ENCODE results near the gene C5orf24. TPM values are rescaled to one million over a fixed set of nuclear protein-coding genes. Genes with fewer than 3 reads are reported as not detected.

The C5orf24 gene
- total RNA-seq (73.4 TPM), polyA plus RNA-seq (34.1 TPM)

GRCh38 chr5:134845852-134846640, at the start of gene C5orf24:
Gene C5orf24, plus strand, starts transcription at chr5:134845968. Its CDS starts 8,933 bp downstream, at chr5:134854901.
- Histone ChIP-seq H3K36me3 (ENCODE audit: insufficient read depth) (peaks cover 1% of the 10 kb centered on the region), H3K27ac (ENCODE audit: low read depth) (peak within 1 kb of the TSS; percentile 79), H3K4me3 (ENCODE audit: low read depth, low read length) (peak within 1 kb of the TSS; percentile 66), H3K4me1 (ENCODE audit: insufficient read depth) (peaks cover 1% of the 10 kb centered on the region)
- peak; percentile 81 for DNase-seq (ENCODE audit: extremely low spot score)
- WGBS = under 1% methylated on average over 84 of the region's 84 CpGs

- no peak for DNase-seq (ENCODE audit: extremely low spot score)
- WGBS = 90% methylated on average over 5 of the region's 5 CpGs
- no peak overlapping the region for H3K27ac ChIP-seq (ENCODE audit: low read depth)
- H3K4me1 ChIP-seq (ENCODE audit: insufficient read depth) = no peaks in the 10 kb centered on the region
- peaks cover 10% of the 10 kb centered on the region for H3K36me3 ChIP-seq (ENCODE audit: insufficient read depth)
- H3K4me3 ChIP-seq (ENCODE audit: low read depth, low read length) = no peak overlapping the region
Measured at GRCh38 chr5:134798468-134798867, 47.3 kb upstream of the C5orf24 start.

GRCh38 chr5:134803821-134804220, 41.9 kb upstream of the C5orf24 start:
- 92% methylated on average over 4 of the region's 4 CpGs for WGBS
- no peak overlapping the region for H3K27ac ChIP-seq (ENCODE audit: low read depth)
- no peak overlapping the region for H3K4me3 ChIP-seq (ENCODE audit: low read depth, low read length)
- no peaks in the 10 kb centered on the region for H3K36me3 ChIP-seq (ENCODE audit: insufficient read depth)
- H3K4me1 ChIP-seq (ENCODE audit: insufficient read depth) = no peaks in the 10 kb centered on the region
- DNase-seq (ENCODE audit: extremely low spot score) = no peak

DNA sequence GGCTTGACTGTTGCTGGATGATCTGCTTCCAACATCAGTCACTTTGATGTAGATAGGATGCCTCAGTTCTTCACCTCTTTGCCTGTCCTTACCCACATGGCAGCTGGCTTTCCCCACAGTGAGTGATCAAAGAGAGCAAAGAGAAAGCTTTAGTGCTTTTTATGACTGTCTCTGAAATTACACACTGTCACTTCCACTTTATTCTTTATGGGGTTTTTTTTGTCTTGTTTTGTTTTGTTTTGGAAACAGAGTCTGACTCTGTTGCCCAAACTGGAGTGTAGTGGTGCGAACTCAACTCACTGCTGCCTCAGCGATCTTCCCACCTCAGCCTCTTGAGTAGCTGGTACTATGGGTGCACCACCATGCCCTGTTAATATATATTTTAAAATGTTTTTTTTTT, 32.4 kb upstream of the C5orf24 start:
- Histone ChIP-seq H3K4me3 (ENCODE audit: low read depth, low read length) (no peak overlapping the region), H3K27ac (ENCODE audit: low read depth) (no peak overlapping the region), H3K36me3 (ENCODE audit: insufficient read depth) (peaks cover 6% of the 10 kb centered on the region), H3K4me1 (ENCODE audit: insufficient read depth) (no peaks in the 10 kb centered on the region)
- WGBS = 92% methylated on average over 2 of the region's 2 CpGs
- DNase-seq (ENCODE audit: extremely low spot score) = no peak

DNA sequence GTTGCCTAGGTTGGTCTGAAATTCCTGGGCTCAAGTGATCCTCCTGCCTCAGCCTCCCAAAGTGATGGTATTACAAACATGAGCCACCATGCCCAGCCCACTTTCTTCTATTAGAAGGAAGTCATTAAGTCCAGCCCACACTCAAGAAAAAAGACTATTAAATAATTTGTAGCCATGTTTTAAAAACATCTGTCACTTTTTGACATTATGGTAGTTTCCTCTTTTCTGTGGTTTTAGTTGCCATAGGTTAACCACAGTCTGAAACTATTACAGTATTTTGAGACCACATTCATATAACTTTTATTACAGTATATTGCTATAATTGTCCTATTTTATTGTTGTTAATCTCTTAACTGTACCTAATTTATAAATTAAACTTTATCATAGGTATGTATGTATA, 31.9 kb upstream of the C5orf24 start:
- DNase-seq (ENCODE audit: extremely low spot score) = no peak
- no peak overlapping the region for H3K4me3 ChIP-seq (ENCODE audit: low read depth, low read length)
- no peaks in the 10 kb centered on the region for H3K4me1 ChIP-seq (ENCODE audit: insufficient read depth)
- H3K36me3 ChIP-seq (ENCODE audit: insufficient read depth) = peaks cover 6% of the 10 kb centered on the region
- no peak overlapping the region for H3K27ac ChIP-seq (ENCODE audit: low read depth)

GRCh38 chr5:134817006-134817405, 28.8 kb upstream of the C5orf24 start:
- no peaks in the 10 kb centered on the region for H3K4me1 ChIP-seq (ENCODE audit: insufficient read depth)
- peaks cover 3% of the 10 kb centered on the region for H3K36me3 ChIP-seq (ENCODE audit: insufficient read depth)
- H3K4me3 ChIP-seq (ENCODE audit: low read depth, low read length) = no peak overlapping the region
- WGBS = 91% methylated on average over 4 of the region's 4 CpGs
- no peak overlapping the region for H3K27ac ChIP-seq (ENCODE audit: low read depth)
- DNase-seq (ENCODE audit: extremely low spot score) = no peak

GRCh38 chr5:134818776-134819175, 27.0 kb upstream of the C5orf24 start:
- 89% methylated on average over 4 of the region's 4 CpGs for WGBS
- no peak overlapping the region for H3K4me3 ChIP-seq (ENCODE audit: low read depth, low read length)
- no peak for DNase-seq (ENCODE audit: extremely low spot score)
- no peak overlapping the region for H3K27ac ChIP-seq (ENCODE audit: low read depth)
- no peaks in the 10 kb centered on the region for H3K4me1 ChIP-seq (ENCODE audit: insufficient read depth)
- peaks cover 4% of the 10 kb centered on the region for H3K36me3 ChIP-seq (ENCODE audit: insufficient read depth)

GRCh38 chr5:134819407-134819963, 26.3 kb upstream of the C5orf24 start:
- peaks cover 4% of the 10 kb centered on the region for H3K36me3 ChIP-seq (ENCODE audit: insufficient read depth)
- H3K27ac ChIP-seq (ENCODE audit: low read depth) = no peak overlapping the region
- no peaks in the 10 kb centered on the region for H3K4me1 ChIP-seq (ENCODE audit: insufficient read depth)
- no peak overlapping the region for H3K4me3 ChIP-seq (ENCODE audit: low read depth, low read length)
- WGBS = 92% methylated on average over 4 of the region's 4 CpGs
- DNase-seq (ENCODE audit: extremely low spot score) = no peak

GRCh38 chr5:134821841-134822240, 23.9 kb upstream of the C5orf24 start:
- H3K4me1 ChIP-seq (ENCODE audit: insufficient read depth) = no peaks in the 10 kb centered on the region
- DNase-seq (ENCODE audit: extremely low spot score) = no peak
- H3K27ac ChIP-seq (ENCODE audit: low read depth) = no peak overlapping the region
- WGBS = 88% methylated on average over 7 of the region's 7 CpGs
- H3K36me3 ChIP-seq (ENCODE audit: insufficient read depth) = peaks cover 6% of the 10 kb centered on the region
- H3K4me3 ChIP-seq (ENCODE audit: low read depth, low read length) = no peak overlapping the region

- no peak for DNase-seq (ENCODE audit: extremely low spot score)
- Histone ChIP-seq H3K27ac (ENCODE audit: low read depth) (no peak overlapping the region), H3K4me3 (ENCODE audit: low read depth, low read length) (no peak overlapping the region), H3K4me1 (ENCODE audit: insufficient read depth) (no peaks in the 10 kb centered on the region), H3K36me3 (ENCODE audit: insufficient read depth) (peaks cover 6% of the 10 kb centered on the region)
- 97% methylated on average over 1 of the region's 1 CpG for WGBS
Measured at GRCh38 chr5:134824681-134825080, 21.1 kb upstream of the C5orf24 start.

DNA sequence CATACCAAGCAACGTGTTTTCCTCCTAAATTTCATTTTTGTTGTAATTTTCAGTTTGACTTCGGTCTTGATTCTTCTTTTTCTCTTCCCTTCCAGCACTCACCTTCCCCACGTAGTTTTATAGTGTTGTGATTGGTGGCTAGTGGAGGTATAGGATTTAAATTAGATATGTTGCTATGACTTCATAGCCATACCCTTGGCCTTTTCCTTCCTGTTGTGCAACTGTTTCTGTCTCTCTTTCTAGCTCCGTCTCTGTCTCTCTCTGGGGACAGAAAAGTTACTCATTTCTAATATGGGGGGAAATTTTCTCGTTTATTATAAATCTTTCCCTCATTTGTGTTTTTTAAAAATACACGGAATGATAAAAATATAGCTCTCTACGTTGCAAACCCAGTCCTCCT, 20.6 kb upstream of the C5orf24 start:
- Histone ChIP-seq H3K27ac (ENCODE audit: low read depth) (no peak overlapping the region), H3K36me3 (ENCODE audit: insufficient read depth) (peaks cover 6% of the 10 kb centered on the region), H3K4me1 (ENCODE audit: insufficient read depth) (no peaks in the 10 kb centered on the region), H3K4me3 (ENCODE audit: low read depth, low read length) (no peak overlapping the region)
- WGBS = 90% methylated on average over 7 of the region's 7 CpGs
- DNase-seq (ENCODE audit: extremely low spot score) = no peak

- DNase-seq (ENCODE audit: extremely low spot score) = no peak
- H3K36me3 ChIP-seq (ENCODE audit: insufficient read depth) = peaks cover 1% of the 10 kb centered on the region
- no peaks in the 10 kb centered on the region for H3K4me1 ChIP-seq (ENCODE audit: insufficient read depth)
- no peak overlapping the region for H3K4me3 ChIP-seq (ENCODE audit: low read depth, low read length)
- WGBS = 68% methylated on average over 3 of the region's 3 CpGs
- H3K27ac ChIP-seq (ENCODE audit: low read depth) = no peak overlapping the region
Measured at GRCh38 chr5:134833340-134834032, 12.3 kb upstream of the C5orf24 start.

- DNase-seq (ENCODE audit: extremely low spot score) = no peak
- Histone ChIP-seq H3K4me1 (ENCODE audit: insufficient read depth) (no peaks in the 10 kb centered on the region), H3K36me3 (ENCODE audit: insufficient read depth) (peaks cover 1% of the 10 kb centered on the region), H3K4me3 (ENCODE audit: low read depth, low read length) (no peak overlapping the region), H3K27ac (ENCODE audit: low read depth) (no peak overlapping the region)
- WGBS = 98% methylated on average over 2 of the region's 2 CpGs
Measured at GRCh38 chr5:134835623-134836022, 10.1 kb upstream of the C5orf24 start.
